ENCODE data around the gene TNNI3.
"Not testable (repeated sequence)": the region's sequence is repeated elsewhere in the genome, so short reads cannot be mapped to it uniquely, and the experiment has no call there.

Gene TNNI3

GRCh38 chr19:55166530-55167268, 9.2 kb upstream of the TNNI3 start, which contains the start of gene DNAAF3:
Gene DNAAF3 (minus strand): TSS chr19:55166613. CDS start chr19:55166413, 200 bp downstream.
- in situ Hi-C loops (cut with HindIII; ENCODE audit: low pct_unique_long_range_greater_than_20kb, low sequenced_read_pairs): no loop called here
- no peak for TF ChIP-seq JUND (IDR thresholded peaks at IDR 0.05; ENCODE audit: low read depth)
- DNase-seq (ENCODE audit: low read depth in 1 of 2, low spot score in 1 of 2): peak; percentile 98

- TF ChIP-seq JUND (IDR thresholded peaks at IDR 0.05; ENCODE audit: low read depth): no peak
- in situ Hi-C loops (cut with HindIII; ENCODE audit: low pct_unique_long_range_greater_than_20kb, low sequenced_read_pairs): no loop called here
- DNase-seq (ENCODE audit: low read depth in 1 of 2, low spot score in 1 of 2): peak; percentile 65 to 91
Observed at GRCh38 chr19:55165952-55166529, 8.5 kb upstream of the TNNI3 start.

GRCh38 chr19:55161571-55162322, 4.2 kb upstream of the TNNI3 start:
- DNase-seq (ENCODE audit: low read depth in 1 of 2, low spot score in 1 of 2): no peak
- in situ Hi-C loops (cut with HindIII; ENCODE audit: low pct_unique_long_range_greater_than_20kb, low sequenced_read_pairs): no loop called here
- no peak for TF ChIP-seq JUND (IDR thresholded peaks at IDR 0.05; ENCODE audit: low read depth)

GRCh38 chr19:55160986-55161365, 3.4 kb upstream of the TNNI3 start:
- no peak for TF ChIP-seq JUND (IDR thresholded peaks at IDR 0.05; ENCODE audit: low read depth)
- in situ Hi-C loops (cut with HindIII; ENCODE audit: low pct_unique_long_range_greater_than_20kb, low sequenced_read_pairs): no loop called here

GRCh38 chr19:55160128-55160985, 2.8 kb upstream of the TNNI3 start:
- peak; percentile 93 to 97 for DNase-seq (ENCODE audit: low read depth in 1 of 2, low spot score in 1 of 2)
- TF ChIP-seq JUND (IDR thresholded peaks at IDR 0.05; ENCODE audit: low read depth): no peak
- in situ Hi-C loops (cut with HindIII; ENCODE audit: low pct_unique_long_range_greater_than_20kb, low sequenced_read_pairs): no loop called here

More at GRCh38 chr19:55160986-55161365, 3.4 kb upstream of the TNNI3 start:
- no peak for DNase-seq (ENCODE audit: low read depth in 1 of 2, low spot score in 1 of 2)

GRCh38 chr19:55158848-55159749, 1.6 kb upstream of the TNNI3 start:
- in situ Hi-C loops (cut with HindIII; ENCODE audit: low pct_unique_long_range_greater_than_20kb, low sequenced_read_pairs): no loop called here
- no peak for TF ChIP-seq JUND (IDR thresholded peaks at IDR 0.05; ENCODE audit: low read depth)
- no peak for DNase-seq (ENCODE audit: low read depth in 1 of 2, low spot score in 1 of 2)

GRCh38 chr19:55158423-55158822, 891 bp upstream of the TNNI3 start:
- TF ChIP-seq JUND (IDR thresholded peaks at IDR 0.05; ENCODE audit: low read depth): no peak
- in situ Hi-C loops (cut with HindIII; ENCODE audit: low pct_unique_long_range_greater_than_20kb, low sequenced_read_pairs): no loop called here
- no peak for DNase-seq (ENCODE audit: low read depth in 1 of 2, low spot score in 1 of 2)

GRCh38 chr19:55156202-55157063, 1.1 kb downstream of the TNNI3 start:
- DNase-seq (ENCODE audit: low read depth in 1 of 2, low spot score in 1 of 2): peak; percentile 88 to 91
- in situ Hi-C loops (cut with HindIII; ENCODE audit: low pct_unique_long_range_greater_than_20kb, low sequenced_read_pairs): no loop called here
- TF ChIP-seq JUND (IDR thresholded peaks at IDR 0.05; ENCODE audit: low read depth): no peak

GRCh38 chr19:55155784-55156183, 1.7 kb downstream of the TNNI3 start:
- in situ Hi-C loops (cut with HindIII; ENCODE audit: low pct_unique_long_range_greater_than_20kb, low sequenced_read_pairs); DNase-seq (ENCODE audit: low read depth in 1 of 2, low spot score in 1 of 2): not testable (repeated sequence)

GRCh38 chr19:55153652-55154264, 3.8 kb downstream of the TNNI3 start:
- DNase-seq (ENCODE audit: low read depth in 1 of 2, low spot score in 1 of 2): no peak
- no peak for TF ChIP-seq JUND (IDR thresholded peaks at IDR 0.05; ENCODE audit: low read depth)
- in situ Hi-C loops (cut with HindIII; ENCODE audit: low pct_unique_long_range_greater_than_20kb, low sequenced_read_pairs): no loop called here

Data from T47D (cell line).